Caco-2 (cell line): Measurements from ENCODE around the gene GTSF1L. TPM values are rescaled to one million over a fixed set of nuclear protein-coding genes. Genes with fewer than 3 reads are reported as not detected.

Experiments
- BruUV-seq: library from RNA; stranded (reverse); fragments of 400-500 nt; replicated peaks from 2 replicates; lab custom pipeline; 2021; lab: Mats Ljungman, UMichigan
- CTCF ChIA-PET: fragments of 300-600 bp; sonication (Branson Sonifier 250); formaldehyde crosslinking; loops from one replicate; lab custom pipeline; 2022; ENCODE audit warnings: antibody characterized with exemption; lab: Charles Lee
- POLR2A ChIA-PET: fragments of 300-600 bp; sonication (Branson Sonifier 250); formaldehyde crosslinking; loops from one replicate; lab custom pipeline; 2022; ENCODE audit warnings: antibody characterized with exemption; lab: Charles Lee
- DNase-seq, 2 experiments: peaks; one replicate each; pipeline versions ENCODE4 v3.0.0 to v3.0.0-alpha.2; 2020 to 2022
- H3K27me3 ChIP-seq: replicated peaks from 2 replicates; pipeline ENCODE4 v1.6.0; 2011; ENCODE audit warnings: low read length; ENCODE audit not compliant: control insufficient read depth, insufficient read depth
- H3K36me3 ChIP-seq: 2 replicates; pipeline ENCODE4 v1.5.1; 2011; ENCODE audit warnings: low read length; ENCODE audit not compliant: control insufficient read depth, insufficient read depth
- H3K4me1 ChIP-seq: fragments of 250-450 bp; sonication (Bioruptor Pico); 2 replicates; pipeline ENCODE4 v1.5.1; 2020; ENCODE audit warnings: mild to moderate bottlenecking
- H3K4me3 ChIP-seq: 2 replicates; pipeline ENCODE4 v1.5.1; 2011; ENCODE audit warnings: low read depth, mild to moderate bottlenecking, control low read depth, low read length
- H3K9me3 ChIP-seq: fragments of 250-450 bp; sonication (Bioruptor Pico); 2 replicates; pipeline ENCODE4 v1.5.1; 2020; ENCODE audit warnings: mild to moderate bottlenecking, moderate library complexity
- H3K27ac Mint-ChIP-seq: one replicate; pipeline ENCODE4 v1.8.0; 2022; ENCODE audit warnings: mixed read lengths; ENCODE audit not compliant: unreplicated experiment
- H3K27me3 Mint-ChIP-seq: one replicate; pipeline ENCODE4 v1.8.0; 2022; ENCODE audit warnings: mixed read lengths; ENCODE audit not compliant: insufficient read depth, unreplicated experiment
- H3K36me3 Mint-ChIP-seq: one replicate; pipeline ENCODE4 v1.8.0; 2022; ENCODE audit warnings: mild to moderate bottlenecking, mixed read lengths; ENCODE audit not compliant: insufficient read depth, unreplicated experiment
- H3K4me1 Mint-ChIP-seq: one replicate; pipeline ENCODE4 v1.8.0; 2022; ENCODE audit warnings: low read depth, mixed read lengths; ENCODE audit not compliant: unreplicated experiment
- H3K4me3 Mint-ChIP-seq: one replicate; pipeline ENCODE4 v1.8.0; 2022; ENCODE audit warnings: mild to moderate bottlenecking, moderate library complexity, mixed read lengths; ENCODE audit not compliant: unreplicated experiment
- H3K9me3 Mint-ChIP-seq: one replicate; pipeline ENCODE4 v1.8.0; 2022; ENCODE audit warnings: mixed read lengths; ENCODE audit not compliant: unreplicated experiment
- CTCF ChIP-seq, 2 experiments: fragments of 200-600 bp in 1 of 2; IDR thresholded peaks; 1 replicate in 1 of 2; 2 replicates in 1 of 2; pipeline versions ENCODE4 v1.5.1 to v1.8.0; 2011 to 2022; ENCODE audit warnings: antibody characterized with exemption in 1 of 2, control low read depth in 1 of 2, inconsistent platforms in 1 of 2, low read depth in 1 of 2, low read length in 1 of 2, mild to moderate bottlenecking in 1 of 2, moderate library complexity in 1 of 2; ENCODE audit not compliant: insufficient read depth in 1 of 2, severe bottlenecking in 1 of 2, unreplicated experiment in 1 of 2
- intact Hi-C: fragments of 100-400 bp; cut with micrococcal nuclease; formaldehyde crosslinking; loops from one replicate; pipeline ENCODE4 v1.10.0; 2022; ENCODE audit not compliant: unreplicated experiment
- total RNA-seq: library from RNA; stranded (reverse); gene quantifications from 2 replicates; pipeline ENCODE4 v1.2.3, GENCODE V29; 2022

Gene GTSF1L
- total RNA-seq, 1 experiment from 2014 or later, result not detected

- Mint-ChIP-seq H3K9me3 (no peaks in the 10 kb centered on the region), H3K4me1 (no peaks in the 10 kb centered on the region), H3K36me3 (peaks cover 88% of the 10 kb centered on the region), H3K4me3 (no peak overlapping the region), H3K27me3 (no peaks in the 10 kb centered on the region), H3K27ac (no peak overlapping the region)
- CTCF ChIA-PET, result no interaction called here
- DNase-seq, result no peak
- TF ChIP-seq CTCF (IDR thresholded peaks at IDR 0.05; ENCODE audit: insufficient read depth in 1 of 2, low read depth in 1 of 2, low read length in 1 of 2, severe bottlenecking in 1 of 2, unreplicated experiment in 1 of 2), result no peak
- Histone ChIP-seq H3K9me3 (no peaks in the 10 kb centered on the region), H3K27me3 (no peaks in the 10 kb centered on the region), H3K36me3 (peaks cover 8% of the 10 kb centered on the region), H3K4me1 (no peaks in the 10 kb centered on the region), H3K4me3 (no peak overlapping the region)
- BruUV-seq, result no TSS peak
- intact Hi-C loops, result no loop called here
- POLR2A ChIA-PET, result no interaction called here
Measured at GRCh38 chr20:43710370-43711044, 16.3 kb downstream of the GTSF1L start.

- ChIA-PET POLR2A (no interaction called here), CTCF (no interaction called here)
- TF ChIP-seq CTCF (IDR thresholded peaks at IDR 0.05; ENCODE audit: insufficient read depth in 1 of 2, low read depth in 1 of 2, low read length in 1 of 2, severe bottlenecking in 1 of 2, unreplicated experiment in 1 of 2), result no peak
- DNase-seq, result no peak
- H3K4me1 Mint-ChIP-seq, result no peaks in the 10 kb centered on the region
- intact Hi-C loops, result no loop called here
- no TSS peak for BruUV-seq
- H3K4me3 ChIP-seq, result no peak overlapping the region
- no peak overlapping the region for H3K4me3 Mint-ChIP-seq
- no peaks in the 10 kb centered on the region for H3K27me3 Mint-ChIP-seq
- H3K27me3 ChIP-seq, result no peaks in the 10 kb centered on the region
- peaks cover 79% of the 10 kb centered on the region for H3K36me3 Mint-ChIP-seq
- H3K27ac Mint-ChIP-seq, result no peak overlapping the region
- H3K4me1 ChIP-seq, result no peaks in the 10 kb centered on the region
- H3K9me3 Mint-ChIP-seq, result no peaks in the 10 kb centered on the region
- 0 out of 2 replicates have a peak, but pooled peaks cover 2% of the 10 kb centered on the region for H3K36me3 ChIP-seq
- H3K9me3 ChIP-seq, result no peaks in the 10 kb centered on the region
Measured at GRCh38 chr20:43702502-43702901, 24.3 kb downstream of the GTSF1L start.

GRCh38 chr20:43700627-43701026 is 26.2 kb downstream of the GTSF1L start:
- H3K27me3 Mint-ChIP-seq, result no peaks in the 10 kb centered on the region
- Histone ChIP-seq H3K9me3 (no peaks in the 10 kb centered on the region), H3K27me3 (no peaks in the 10 kb centered on the region), H3K36me3 (0 out of 2 replicates have a peak, but pooled peaks cover 2% of the 10 kb centered on the region), H3K4me3 (no peak overlapping the region), H3K4me1 (no peaks in the 10 kb centered on the region)
- intact Hi-C loops, result no loop called here
- no TSS peak for BruUV-seq
- H3K4me1 Mint-ChIP-seq, result no peaks in the 10 kb centered on the region
- no peaks in the 10 kb centered on the region for H3K9me3 Mint-ChIP-seq
- POLR2A ChIA-PET, result no interaction called here
- no peak for DNase-seq
- no peak overlapping the region for H3K27ac Mint-ChIP-seq
- CTCF ChIA-PET, result interaction anchor here (0.6 kb wide), 1 partner anchor 51 kb away, joined by 3 read pairs; no protein-coding TSS in a partner anchor
- H3K36me3 Mint-ChIP-seq, result peaks cover 85% of the 10 kb centered on the region
- H3K4me3 Mint-ChIP-seq, result no peak overlapping the region
- no peak for TF ChIP-seq CTCF (IDR thresholded peaks at IDR 0.05; ENCODE audit: insufficient read depth in 1 of 2, low read depth in 1 of 2, low read length in 1 of 2, severe bottlenecking in 1 of 2, unreplicated experiment in 1 of 2)
